CD4-positive, alpha-beta T cell treated with Interferon alpha-2 for 1 hour (primary cell): ENCODE measurements around the gene LIMS1.
"Not testable (repeated sequence)": the region's sequence is repeated elsewhere in the genome, so short reads cannot be mapped to it uniquely, and the experiment has no call there.

Experiments used
- DNase-seq, 2 donors: peaks; one replicate each; pipeline ENCODE4 v3.0.0-alpha.2; 2020 to 2022

LIMS1 gene

GRCh38 chr2:108533832-108534583 lies at the start of gene LIMS1:
LIMS1 (plus strand) TSS chr2:108534470; CDS start chr2:108534563, 93 bp downstream.
- peak; percentile 90 for DNase-seq

- no peak for DNase-seq
These were observed 49.0 kb upstream of the LIMS1 start for GRCh38 chr2:108485253-108485652.

GRCh38 chr2:108490506-108491122 lies 43.7 kb upstream of the LIMS1 start:
- DNase-seq, result no peak

GRCh38 chr2:108491848-108492247 lies 42.4 kb upstream of the LIMS1 start:
- no peak for DNase-seq

- no peak for DNase-seq
These were observed 41.9 kb upstream of the LIMS1 start for GRCh38 chr2:108492364-108492763.

- DNase-seq, result not testable (repeated sequence)
These were observed 38.1 kb upstream of the LIMS1 start for GRCh38 chr2:108496167-108496566.

- DNase-seq, result not testable (repeated sequence)
These were observed 26.6 kb upstream of the LIMS1 start for GRCh38 chr2:108507620-108508019.

- DNase-seq, result not testable (repeated sequence)
These were observed 21.8 kb upstream of the LIMS1 start for GRCh38 chr2:108512431-108512830.

- not testable (repeated sequence) for DNase-seq
These were observed 19.8 kb upstream of the LIMS1 start for GRCh38 chr2:108514478-108514877.

- DNase-seq, result not testable (repeated sequence)
These were observed 9.6 kb upstream of the LIMS1 start for GRCh38 chr2:108524688-108525087.

GRCh38 chr2:108525258-108525657 lies 9.0 kb upstream of the LIMS1 start:
- not testable (repeated sequence) for DNase-seq

GRCh38 chr2:108531674-108532055 lies 2.6 kb upstream of the LIMS1 start:
- DNase-seq, result no peak

- peak; percentile 17 to 44 for DNase-seq
These were observed 500 bp downstream of the LIMS1 start for GRCh38 chr2:108534584-108535356.

- no peak for DNase-seq
These were observed 1.0 kb downstream of the LIMS1 start for GRCh38 chr2:108535357-108535631.

GRCh38 chr2:108536133-108536780 lies 2.0 kb downstream of the LIMS1 start:
- DNase-seq, result no peak

- DNase-seq, result no peak
These were observed 2.6 kb downstream of the LIMS1 start for GRCh38 chr2:108536911-108537310.

- DNase-seq, result no peak
These were observed 3.8 kb downstream of the LIMS1 start for GRCh38 chr2:108538000-108538625.

GRCh38 chr2:108541451-108541850 lies 7.2 kb downstream of the LIMS1 start:
- no peak for DNase-seq

- DNase-seq, result no peak
These were observed 7.8 kb downstream of the LIMS1 start for GRCh38 chr2:108542071-108542470.

- no peak for DNase-seq
These were observed 13.3 kb downstream of the LIMS1 start for GRCh38 chr2:108547606-108548005.

- DNase-seq, result no peak
These were observed 14.1 kb downstream of the LIMS1 start for GRCh38 chr2:108548208-108549003.

GRCh38 chr2:108552566-108552965 lies 18.3 kb downstream of the LIMS1 start:
- no peak for DNase-seq
